Smooth muscle cell (in vitro differentiated cells): Measurements from ENCODE around the gene EHD3. TPM values are rescaled to one million over a fixed set of nuclear protein-coding genes. Genes with fewer than 3 reads are reported as not detected.

ENCODE experiments used
- DNase-seq: peaks from one replicate; lab custom pipeline; 2025; ENCODE audit not compliant: unreplicated experiment; lab: John Stamatoyannopoulos, UW
- H2AFZ ChIP-seq: fragments of 200-600 bp; sonication (generic); 2 replicates; pipeline ENCODE4 v1.6.0; 2016; ENCODE audit warnings: antibody characterized with exemption, low read depth, mild to moderate bottlenecking
- H3F3A ChIP-seq: fragments of 200-600 bp; sonication (generic); 2 replicates; pipeline ENCODE4 v1.6.0; 2017; ENCODE audit warnings: antibody characterized with exemption, low read depth
- H3K27ac ChIP-seq: fragments of 200-600 bp; sonication (generic); 2 replicates; pipeline ENCODE4 v1.5.1; 2016; ENCODE audit warnings: low read depth, mild to moderate bottlenecking
- H3K27me3 ChIP-seq: fragments of 200-600 bp; sonication (generic); 2 replicates; pipeline ENCODE4 v1.6.1; 2016; ENCODE audit warnings: low read depth, mild to moderate bottlenecking
- H3K36me3 ChIP-seq: fragments of 200-600 bp; sonication (generic); 2 replicates; pipeline ENCODE4 v1.5.1; 2016; ENCODE audit warnings: low read depth
- H3K4me1 ChIP-seq: fragments of 200-600 bp; sonication (generic); 2 replicates; pipeline ENCODE4 v1.5.1; 2016; ENCODE audit warnings: low read depth
- H3K4me2 ChIP-seq: fragments of 200-600 bp; sonication (generic); 2 replicates; pipeline ENCODE4 v1.6.0; 2016; ENCODE audit warnings: mild to moderate bottlenecking
- H3K4me3 ChIP-seq: fragments of 200-600 bp; sonication (generic); 2 replicates; pipeline ENCODE4 v1.5.1; 2016; ENCODE audit warnings: mild to moderate bottlenecking
- H3K79me2 ChIP-seq: fragments of 200-600 bp; sonication (generic); 2 replicates; pipeline ENCODE4 v1.6.0; 2016; ENCODE audit warnings: low read depth, mild to moderate bottlenecking
- H3K9ac ChIP-seq: fragments of 200-600 bp; sonication (generic); 2 replicates; pipeline ENCODE4 v1.6.0; 2016; ENCODE audit warnings: low read depth
- H3K9me3 ChIP-seq: fragments of 200-600 bp; sonication (generic); replicated peaks from 2 replicates; pipeline ENCODE4 v1.5.1; 2016; ENCODE audit warnings: low read depth
- H4K20me1 ChIP-seq: fragments of 200-600 bp; sonication (generic); 2 replicates; pipeline ENCODE4 v1.6.0; 2016; ENCODE audit warnings: low read depth
- WGBS: methylation state at CpG from one replicate; pipeline ENCODE4 v1.1.7; 2016; ENCODE audit warnings: low lambda C conversion rate; 5-methylcytosine and 5-hydroxymethylcytosine counted together
- polyA plus RNA-seq: library from polyadenylated mRNA; unstranded; fragments of >200 nt; fragmentation: Nextera tagmentation; extraction: Ambion mirVana; gene quantifications from 2 replicates; pipeline ENCODE4 v1.2.1, GENCODE V29; 2016
- total RNA-seq: library from RNA; depleted of rRNA; stranded (reverse); fragments of >200 nt; gene quantifications from 2 replicates; pipeline ENCODE4 v1.2.3, GENCODE V29; 2014
- TF ChIP-seq, protein P1 (sequence below): fragments of 200-600 bp; sonication (generic); IDR thresholded peaks from 2 replicates; pipeline ENCODE4 v1.5.1; 2017; ENCODE audit warnings: borderline replicate concordance, mild to moderate bottlenecking, antibody characterized with exemption; ENCODE audit not compliant: insufficient read depth, poor library complexity, severe bottlenecking

Gene EHD3
- total and polyA plus RNA-seq, 2 experiments from 2014 or later, result 13.8 to 15.5 TPM

DNA sequence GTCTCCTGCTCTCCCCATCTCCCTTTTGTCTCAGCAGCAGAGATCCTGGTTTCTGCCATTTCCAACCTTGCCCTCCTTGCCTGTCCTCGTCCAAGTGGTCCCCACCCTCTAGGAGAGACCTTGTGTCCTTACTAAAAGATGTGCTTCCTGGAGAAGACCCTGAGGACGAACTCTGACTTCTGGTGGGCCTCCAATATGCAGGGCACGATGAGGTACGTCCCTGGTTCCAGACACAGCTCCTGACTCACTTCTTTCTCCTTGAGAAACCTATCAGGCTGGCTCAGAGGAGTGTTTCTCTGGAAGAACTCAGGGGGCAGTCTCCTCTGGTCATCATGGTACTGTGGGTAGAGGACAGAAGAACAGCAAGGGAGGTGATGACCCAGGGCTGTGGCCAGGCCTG is 44.8 kb upstream of the EHD3 start:
- H3K9me3 ChIP-seq, result no peaks in the 10 kb centered on the region
- H3K4me3 ChIP-seq, result no peak overlapping the region
- H3K9ac ChIP-seq, result no peak overlapping the region
- no peaks in the 10 kb centered on the region for H3F3A ChIP-seq
- no peak overlapping the region for H2AFZ ChIP-seq
- no peaks in the 10 kb centered on the region for H3K79me2 ChIP-seq
- DNase-seq, result no peak
- H4K20me1 ChIP-seq, result no peaks in the 10 kb centered on the region
- H3K27me3 ChIP-seq, result peaks cover 33% of the 10 kb centered on the region
- no peak overlapping the region for H3K4me2 ChIP-seq
- TF ChIP-seq, protein P1, sequence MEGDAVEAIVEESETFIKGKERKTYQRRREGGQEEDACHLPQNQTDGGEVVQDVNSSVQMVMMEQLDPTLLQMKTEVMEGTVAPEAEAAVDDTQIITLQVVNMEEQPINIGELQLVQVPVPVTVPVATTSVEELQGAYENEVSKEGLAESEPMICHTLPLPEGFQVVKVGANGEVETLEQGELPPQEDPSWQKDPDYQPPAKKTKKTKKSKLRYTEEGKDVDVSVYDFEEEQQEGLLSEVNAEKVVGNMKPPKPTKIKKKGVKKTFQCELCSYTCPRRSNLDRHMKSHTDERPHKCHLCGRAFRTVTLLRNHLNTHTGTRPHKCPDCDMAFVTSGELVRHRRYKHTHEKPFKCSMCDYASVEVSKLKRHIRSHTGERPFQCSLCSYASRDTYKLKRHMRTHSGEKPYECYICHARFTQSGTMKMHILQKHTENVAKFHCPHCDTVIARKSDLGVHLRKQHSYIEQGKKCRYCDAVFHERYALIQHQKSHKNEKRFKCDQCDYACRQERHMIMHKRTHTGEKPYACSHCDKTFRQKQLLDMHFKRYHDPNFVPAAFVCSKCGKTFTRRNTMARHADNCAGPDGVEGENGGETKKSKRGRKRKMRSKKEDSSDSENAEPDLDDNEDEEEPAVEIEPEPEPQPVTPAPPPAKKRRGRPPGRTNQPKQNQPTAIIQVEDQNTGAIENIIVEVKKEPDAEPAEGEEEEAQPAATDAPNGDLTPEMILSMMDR, result no peak
- no peaks in the 10 kb centered on the region for H3K4me1 ChIP-seq
- WGBS, result 94% methylated on average over 4 of the region's 4 CpGs
- no peak overlapping the region for H3K27ac ChIP-seq
- H3K36me3 ChIP-seq, result no peaks in the 10 kb centered on the region

DNA sequence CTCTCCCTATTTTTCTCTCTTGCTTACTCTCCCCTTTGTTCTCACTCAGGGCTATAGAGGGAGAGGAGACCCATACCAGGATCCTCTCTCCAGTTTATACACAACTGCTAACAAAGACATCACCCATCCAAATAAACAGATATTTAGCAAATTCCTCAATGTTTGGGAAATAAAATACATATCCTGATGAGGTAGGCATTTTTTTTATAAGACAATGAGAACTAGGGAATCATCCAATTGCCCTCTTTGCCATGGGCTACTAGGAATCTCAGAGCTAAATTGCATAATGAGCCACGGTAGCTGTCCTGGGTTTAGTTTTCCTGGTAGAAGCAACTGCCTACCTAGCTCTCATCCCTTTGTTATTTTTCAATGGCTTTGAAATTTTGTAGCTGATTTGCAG is 43.8 kb upstream of the EHD3 start:
- Histone ChIP-seq H3K27me3 (peaks cover 22% of the 10 kb centered on the region), H2AFZ (no peak overlapping the region), H3K79me2 (no peaks in the 10 kb centered on the region), H3K4me1 (no peaks in the 10 kb centered on the region), H3F3A (no peaks in the 10 kb centered on the region), H3K9me3 (no peaks in the 10 kb centered on the region), H3K9ac (no peak overlapping the region), H3K27ac (no peak overlapping the region), H3K4me2 (no peak overlapping the region), H3K36me3 (no peaks in the 10 kb centered on the region), H3K4me3 (no peak overlapping the region), H4K20me1 (no peaks in the 10 kb centered on the region)
- WGBS, result 78% methylated on average over 1 of the region's 1 CpG
- TF ChIP-seq, protein P1, result no peak
- no peak for DNase-seq

DNA sequence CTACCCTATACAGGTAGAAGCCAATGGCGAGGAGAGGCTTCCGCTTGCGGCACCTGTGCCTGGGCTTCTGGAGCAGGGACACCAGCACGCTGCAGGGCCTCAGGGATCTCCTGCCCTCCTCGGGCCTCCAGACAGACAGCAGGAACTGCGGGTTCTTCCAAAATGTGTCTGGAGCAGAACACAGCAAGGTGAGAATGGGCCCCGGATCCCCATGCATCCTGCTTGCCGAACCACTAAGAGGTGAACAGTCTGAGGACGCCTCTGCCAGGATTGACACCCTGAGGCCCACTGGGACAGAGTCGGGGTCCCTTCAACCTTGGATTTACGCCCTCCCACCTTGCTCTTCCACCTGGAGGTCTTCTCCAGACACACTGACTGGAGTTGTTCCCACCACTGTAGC is 42.0 kb upstream of the EHD3 start:
- Histone ChIP-seq H3K4me2 (no peak overlapping the region), H3K9me3 (no peaks in the 10 kb centered on the region), H2AFZ (no peak overlapping the region), H3K79me2 (no peaks in the 10 kb centered on the region), H3K27me3 (peaks cover 6% of the 10 kb centered on the region), H3K9ac (no peak overlapping the region), H3K36me3 (no peaks in the 10 kb centered on the region), H3K27ac (no peak overlapping the region), H4K20me1 (no peaks in the 10 kb centered on the region), H3K4me1 (no peaks in the 10 kb centered on the region), H3K4me3 (no peak overlapping the region), H3F3A (no peaks in the 10 kb centered on the region)
- DNase-seq, result no peak
- WGBS, result 96% methylated on average over 11 of the region's 11 CpGs
- TF ChIP-seq, protein P1, result no peak

DNA sequence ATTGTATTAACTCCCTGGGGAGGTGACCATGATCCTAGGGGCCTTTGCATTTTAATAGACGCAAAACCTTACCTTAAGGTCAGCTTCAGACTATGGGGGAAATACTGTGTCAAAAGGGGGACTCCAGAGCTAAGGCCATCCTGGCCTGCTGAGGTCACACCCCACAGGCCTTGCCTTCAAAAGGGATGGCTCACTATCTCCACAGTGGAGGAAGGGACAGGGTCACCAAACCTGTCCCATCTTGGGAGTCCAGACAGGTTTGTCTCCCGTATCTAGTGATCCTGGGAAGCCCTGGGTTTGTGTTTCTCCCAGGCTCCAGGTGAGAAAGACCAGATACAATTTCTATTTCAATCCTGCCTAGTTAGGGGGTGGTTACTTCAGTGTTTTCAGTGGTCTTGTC is 41.6 kb upstream of the EHD3 start:
- DNase-seq, result no peak
- no peaks in the 10 kb centered on the region for H4K20me1 ChIP-seq
- H3K9ac ChIP-seq, result no peak overlapping the region
- no peak overlapping the region for H2AFZ ChIP-seq
- WGBS, result 100% methylated on average over 2 of the region's 2 CpGs
- no peak overlapping the region for H3K4me2 ChIP-seq
- TF ChIP-seq, protein P1, result no peak
- no peaks in the 10 kb centered on the region for H3F3A ChIP-seq
- no peaks in the 10 kb centered on the region for H3K4me1 ChIP-seq
- H3K79me2 ChIP-seq, result no peaks in the 10 kb centered on the region
- H3K9me3 ChIP-seq, result no peaks in the 10 kb centered on the region
- H3K36me3 ChIP-seq, result no peaks in the 10 kb centered on the region
- no peak overlapping the region for H3K4me3 ChIP-seq
- H3K27me3 ChIP-seq, result peaks cover 4% of the 10 kb centered on the region
- H3K27ac ChIP-seq, result no peak overlapping the region
